WTC11 (cell line): ENCODE data around the gene CCDC180.

Experiments
- CTCF ChIP-seq: fragments of 200-600 bp; IDR thresholded peaks from 2 replicates; pipeline ENCODE4 v1.8.0; 2022; ENCODE audit warnings: antibody characterized with exemption
- GABPB1 ChIP-seq: sonication (generic); formaldehyde crosslinking; IDR thresholded peaks from 2 replicates; pipeline ENCODE4 v1.8.1; 2023; ENCODE audit warnings: mild to moderate bottlenecking, missing genetic modification reagents
- KAT7 ChIP-seq: sonication (generic); formaldehyde crosslinking; IDR thresholded peaks from 2 replicates; pipeline ENCODE4 v1.8.1; 2023; ENCODE audit warnings: missing genetic modification reagents, mild to moderate bottlenecking, borderline replicate concordance
- NFYB ChIP-seq: sonication (generic); formaldehyde crosslinking; conservative IDR thresholded peaks from 2 replicates; pipeline ENCODE4 v1.8.0; 2022; ENCODE audit warnings: low read depth, missing genetic modification reagents
- TF ChIP-seq, protein P1 (sequence below): sonication (generic); formaldehyde crosslinking; IDR thresholded peaks from 2 replicates; pipeline ENCODE4 v1.8.1; 2022; ENCODE audit warnings: low read depth, mild to moderate bottlenecking, moderate library complexity, missing genetic modification reagents, borderline replicate concordance

- TF ChIP-seq CTCF (no peak), NFYB (CRISPR knock-in tag) (no peak), KAT7 (CRISPR knock-in tag) (no peak), GABPB1 (no peak)
- TF ChIP-seq, protein P1, sequence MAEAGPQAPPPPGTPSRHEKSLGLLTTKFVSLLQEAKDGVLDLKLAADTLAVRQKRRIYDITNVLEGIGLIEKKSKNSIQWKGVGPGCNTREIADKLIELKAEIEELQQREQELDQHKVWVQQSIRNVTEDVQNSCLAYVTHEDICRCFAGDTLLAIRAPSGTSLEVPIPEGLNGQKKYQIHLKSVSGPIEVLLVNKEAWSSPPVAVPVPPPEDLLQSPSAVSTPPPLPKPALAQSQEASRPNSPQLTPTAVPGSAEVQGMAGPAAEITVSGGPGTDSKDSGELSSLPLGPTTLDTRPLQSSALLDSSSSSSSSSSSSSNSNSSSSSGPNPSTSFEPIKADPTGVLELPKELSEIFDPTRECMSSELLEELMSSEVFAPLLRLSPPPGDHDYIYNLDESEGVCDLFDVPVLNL (CRISPR knock-in tag), result no peak
Observed at GRCh38 chr9:97319395-97319794, 11.9 kb downstream of the CCDC180 start.
